Measurements from ENCODE around the gene ACER3.
"Not testable (repeated sequence)": the region's sequence is repeated elsewhere in the genome, so short reads cannot be mapped to it uniquely, and the experiment has no call there.

Gene ACER3

GRCh38 chr11:77044356-77044755, 183.6 kb downstream of the ACER3 start:
- no peak for DNase-seq

GRCh38 chr11:77044886-77045285, 184.2 kb downstream of the ACER3 start:
- no peak for DNase-seq

GRCh38 chr11:77046060-77046501, 185.4 kb downstream of the ACER3 start:
- no peak for DNase-seq

GRCh38 chr11:77047007-77047927, 186.5 kb downstream of the ACER3 start:
- DNase-seq, result peak; percentile 95

GRCh38 chr11:77047928-77048446, 187.3 kb downstream of the ACER3 start:
- not testable (repeated sequence) for DNase-seq

GRCh38 chr11:77049026-77049425, 188.3 kb downstream of the ACER3 start:
- no peak for DNase-seq

- DNase-seq, result no peak
Observed at GRCh38 chr11:77051511-77051910, 190.8 kb downstream of the ACER3 start.

GRCh38 chr11:77052518-77052917, 191.8 kb downstream of the ACER3 start:
- DNase-seq, result no peak

- no peak for DNase-seq
Observed at GRCh38 chr11:77053217-77054015, 192.7 kb downstream of the ACER3 start.

GRCh38 chr11:77054084-77054483, 193.4 kb downstream of the ACER3 start:
- no peak for DNase-seq

GRCh38 chr11:77055101-77055561, 194.4 kb downstream of the ACER3 start:
- DNase-seq, result peak; percentile 64

GRCh38 chr11:77055913-77056312, 195.2 kb downstream of the ACER3 start:
- no peak for DNase-seq

GRCh38 chr11:77056814-77057402, 196.2 kb downstream of the ACER3 start:
- DNase-seq, result no peak

- no peak for DNase-seq
Observed at GRCh38 chr11:77057938-77058474, 197.3 kb downstream of the ACER3 start.

GRCh38 chr11:77058900-77059299, 198.2 kb downstream of the ACER3 start:
- no peak for DNase-seq

GRCh38 chr11:77059806-77060205, 199.1 kb downstream of the ACER3 start:
- DNase-seq, result no peak

- no peak for DNase-seq
Observed at GRCh38 chr11:77060234-77060633, 199.5 kb downstream of the ACER3 start.

- not testable (repeated sequence) for DNase-seq
Observed at GRCh38 chr11:77061258-77061657, 200.5 kb downstream of the ACER3 start.

GRCh38 chr11:77062924-77063323, 202.2 kb downstream of the ACER3 start:
- no peak for DNase-seq

- no peak for DNase-seq
Observed at GRCh38 chr11:77063407-77063806, 202.7 kb downstream of the ACER3 start.

GRCh38 chr11:77063861-77064260, 203.1 kb downstream of the ACER3 start:
- DNase-seq, result no peak

- DNase-seq, result no peak
Observed at GRCh38 chr11:77064648-77065217, 204.0 kb downstream of the ACER3 start.

All from NCI-H2029 (cell line).